Measurements from ENCODE around the gene MAP3K20.

The MAP3K20 gene

DNA sequence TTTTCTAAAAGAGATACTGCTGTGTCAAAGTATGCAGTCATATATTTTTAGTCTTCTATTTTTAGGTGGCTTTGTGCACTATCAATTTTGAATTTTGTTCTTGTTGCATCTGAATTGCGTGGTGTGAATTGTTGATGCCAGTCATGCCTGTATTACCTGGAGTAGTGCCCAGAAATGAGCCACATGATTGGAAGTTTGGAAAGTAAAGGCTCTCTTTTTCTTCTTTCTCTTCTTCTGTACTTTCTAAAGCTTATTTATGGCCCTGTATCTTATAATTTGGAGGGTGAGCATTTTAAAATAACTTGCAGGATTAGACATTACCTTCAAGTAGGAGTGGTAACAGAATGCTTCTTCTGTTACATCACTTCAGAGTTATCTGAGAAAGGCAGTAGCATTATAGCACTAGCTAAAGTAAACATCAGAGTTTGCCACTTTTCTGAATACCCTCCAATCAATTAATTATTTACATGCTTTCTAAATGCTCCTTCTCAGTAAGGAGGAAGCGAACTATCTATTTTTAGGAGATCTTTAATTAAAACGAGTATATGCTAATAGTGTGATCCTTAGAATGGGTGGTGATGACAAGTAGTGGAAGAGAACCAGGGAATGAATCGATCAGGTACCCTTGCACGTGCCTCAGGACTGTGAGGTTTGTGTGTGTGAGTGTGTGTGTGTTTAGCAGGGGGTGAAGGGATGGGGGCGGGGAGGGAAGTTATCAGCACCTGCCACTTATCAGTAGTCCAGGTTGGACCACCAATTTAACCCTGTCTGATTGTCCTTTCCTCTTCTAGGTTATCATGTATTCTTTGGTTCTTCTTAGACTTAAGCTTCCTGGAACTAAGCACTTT lies 112.5 kb downstream of the MAP3K20 start:
- H3K9me3 ChIP-seq (ENCODE audit: insufficient read depth, low read length): no peaks in the 10 kb centered on the region
- H3K9ac ChIP-seq (ENCODE audit: low read length): no peak overlapping the region
- H3K4me3 ChIP-seq (ENCODE audit: low read length): no peak overlapping the region
- TF ChIP-seq EZH2phosphoT487 (IDR thresholded peaks at IDR 0.05; ENCODE audit: low read depth): no peak
- TF ChIP-seq, protein P1, sequence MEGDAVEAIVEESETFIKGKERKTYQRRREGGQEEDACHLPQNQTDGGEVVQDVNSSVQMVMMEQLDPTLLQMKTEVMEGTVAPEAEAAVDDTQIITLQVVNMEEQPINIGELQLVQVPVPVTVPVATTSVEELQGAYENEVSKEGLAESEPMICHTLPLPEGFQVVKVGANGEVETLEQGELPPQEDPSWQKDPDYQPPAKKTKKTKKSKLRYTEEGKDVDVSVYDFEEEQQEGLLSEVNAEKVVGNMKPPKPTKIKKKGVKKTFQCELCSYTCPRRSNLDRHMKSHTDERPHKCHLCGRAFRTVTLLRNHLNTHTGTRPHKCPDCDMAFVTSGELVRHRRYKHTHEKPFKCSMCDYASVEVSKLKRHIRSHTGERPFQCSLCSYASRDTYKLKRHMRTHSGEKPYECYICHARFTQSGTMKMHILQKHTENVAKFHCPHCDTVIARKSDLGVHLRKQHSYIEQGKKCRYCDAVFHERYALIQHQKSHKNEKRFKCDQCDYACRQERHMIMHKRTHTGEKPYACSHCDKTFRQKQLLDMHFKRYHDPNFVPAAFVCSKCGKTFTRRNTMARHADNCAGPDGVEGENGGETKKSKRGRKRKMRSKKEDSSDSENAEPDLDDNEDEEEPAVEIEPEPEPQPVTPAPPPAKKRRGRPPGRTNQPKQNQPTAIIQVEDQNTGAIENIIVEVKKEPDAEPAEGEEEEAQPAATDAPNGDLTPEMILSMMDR (IDR thresholded peaks at IDR 0.05; ENCODE audit: low read depth, low read length): no peak
- no peaks in the 10 kb centered on the region for H3K79me2 ChIP-seq (ENCODE audit: low read length)
- no peaks in the 10 kb centered on the region for H3K4me1 ChIP-seq (ENCODE audit: low read length)
- H3K27me3 ChIP-seq (ENCODE audit: low read depth, low read length): no peaks in the 10 kb centered on the region
- H2AFZ ChIP-seq (ENCODE audit: low read depth, low read length): no peak overlapping the region
- H3K4me2 ChIP-seq (ENCODE audit: low read length): no peak overlapping the region
- H4K20me1 ChIP-seq (ENCODE audit: insufficient read depth, low read length): no peaks in the 10 kb centered on the region
- H3K27ac ChIP-seq (ENCODE audit: low read length): no peak overlapping the region
- peaks cover 5% of the 10 kb centered on the region for H3K36me3 ChIP-seq (replicated peaks; ENCODE audit: low read depth, low read length)

DNA sequence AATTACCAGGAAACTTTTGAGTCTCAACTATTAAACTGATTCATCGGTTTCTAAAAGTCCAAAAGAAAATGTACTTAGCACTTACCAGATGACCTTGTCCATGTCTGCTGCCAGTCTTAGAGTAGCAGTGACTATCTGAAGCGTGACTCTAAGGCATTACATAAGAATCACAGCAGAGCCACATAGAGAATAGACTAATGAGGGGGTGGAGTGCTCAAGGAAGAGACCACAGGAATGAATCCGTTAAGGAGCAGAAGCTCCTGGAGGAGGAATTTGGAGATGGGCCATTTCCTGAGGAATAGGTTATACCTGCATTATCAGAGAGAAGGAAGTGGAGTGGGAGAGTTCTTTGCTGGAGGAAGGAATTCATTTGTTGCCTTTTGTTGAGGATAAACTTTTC lies 116.0 kb downstream of the MAP3K20 start:
- Histone ChIP-seq H3K27ac (ENCODE audit: low read length) (no peak overlapping the region), H3K4me1 (ENCODE audit: low read length) (no peaks in the 10 kb centered on the region), H3K27me3 (ENCODE audit: low read depth, low read length) (no peaks in the 10 kb centered on the region)

DNA sequence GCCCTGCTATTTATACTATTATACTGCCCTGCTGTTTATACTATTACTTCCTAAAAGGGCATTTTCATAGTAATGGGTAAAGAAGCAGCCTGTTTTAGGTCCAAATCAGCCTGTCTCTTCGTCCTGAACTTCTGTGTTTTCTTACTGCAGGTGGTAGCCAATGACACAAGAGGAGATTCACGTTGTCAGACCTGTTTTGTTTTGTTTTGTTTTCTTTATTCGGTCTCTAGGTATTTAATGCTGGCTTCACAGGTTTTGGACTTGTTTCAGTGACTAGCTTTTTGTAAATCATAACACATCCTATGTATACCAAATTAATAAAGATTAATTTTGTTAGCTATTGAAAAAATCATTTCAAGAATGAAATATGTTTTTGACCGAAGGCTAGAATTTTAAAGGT lies 116.4 kb downstream of the MAP3K20 start:
- H4K20me1 ChIP-seq (ENCODE audit: insufficient read depth, low read length): no peaks in the 10 kb centered on the region
- H3K4me1 ChIP-seq (ENCODE audit: low read length): no peaks in the 10 kb centered on the region
- no peak overlapping the region for H2AFZ ChIP-seq (ENCODE audit: low read depth, low read length)
- TF ChIP-seq, protein P1 (IDR thresholded peaks at IDR 0.05; ENCODE audit: low read depth, low read length): no peak
- TF ChIP-seq EZH2phosphoT487 (IDR thresholded peaks at IDR 0.05; ENCODE audit: low read depth): no peak
- H3K36me3 ChIP-seq (replicated peaks; ENCODE audit: low read depth, low read length): peaks cover 5% of the 10 kb centered on the region
- H3K27me3 ChIP-seq (ENCODE audit: low read depth, low read length): no peaks in the 10 kb centered on the region
- no peak overlapping the region for H3K4me3 ChIP-seq (ENCODE audit: low read length)
- no peak overlapping the region for H3K4me2 ChIP-seq (ENCODE audit: low read length)
- H3K79me2 ChIP-seq (ENCODE audit: low read length): no peaks in the 10 kb centered on the region
- H3K27ac ChIP-seq (ENCODE audit: low read length): no peak overlapping the region
- no peaks in the 10 kb centered on the region for H3K9me3 ChIP-seq (ENCODE audit: insufficient read depth, low read length)
- no peak overlapping the region for H3K9ac ChIP-seq (ENCODE audit: low read length)

More for the DNA sequence above, 116.0 kb downstream of the MAP3K20 start:
- Histone ChIP-seq H2AFZ (ENCODE audit: low read depth, low read length) (no peak overlapping the region), H3K36me3 (replicated peaks; ENCODE audit: low read depth, low read length) (peaks cover 5% of the 10 kb centered on the region), H3K4me2 (ENCODE audit: low read length) (no peak overlapping the region), H3K4me3 (ENCODE audit: low read length) (no peak overlapping the region), H3K79me2 (ENCODE audit: low read length) (no peaks in the 10 kb centered on the region), H4K20me1 (ENCODE audit: insufficient read depth, low read length) (no peaks in the 10 kb centered on the region), H3K9me3 (ENCODE audit: insufficient read depth, low read length) (no peaks in the 10 kb centered on the region), H3K9ac (ENCODE audit: low read length) (no peak overlapping the region)
- TF ChIP-seq, protein P1 (IDR thresholded peaks at IDR 0.05; ENCODE audit: low read depth, low read length): no peak

DNA sequence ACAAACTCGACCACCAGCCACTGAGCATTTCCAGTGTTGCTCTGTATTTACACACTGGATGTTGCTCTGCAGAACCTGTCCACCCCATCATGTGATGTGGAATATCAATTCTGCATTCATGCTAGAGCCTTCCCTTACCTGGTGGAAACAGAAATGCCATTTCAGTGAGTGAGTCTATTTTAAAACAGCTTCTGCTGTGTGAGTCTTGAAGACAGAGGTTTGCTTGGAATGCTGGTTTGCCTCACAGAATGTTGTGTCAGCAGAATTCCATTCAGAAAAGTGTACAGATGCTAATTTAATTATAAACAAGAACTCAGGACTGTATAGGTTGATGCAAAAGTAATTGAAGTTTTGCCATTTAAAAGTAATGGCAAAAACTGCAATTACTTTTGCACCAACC lies 118.3 kb downstream of the MAP3K20 start:
- Histone ChIP-seq H3K9ac (ENCODE audit: low read length) (no peak overlapping the region), H3K4me2 (ENCODE audit: low read length) (no peak overlapping the region), H3K27me3 (ENCODE audit: low read depth, low read length) (no peaks in the 10 kb centered on the region), H3K27ac (ENCODE audit: low read length) (no peak overlapping the region), H3K36me3 (replicated peaks; ENCODE audit: low read depth, low read length) (peaks cover 13% of the 10 kb centered on the region), H3K4me1 (ENCODE audit: low read length) (no peaks in the 10 kb centered on the region), H4K20me1 (ENCODE audit: insufficient read depth, low read length) (no peaks in the 10 kb centered on the region), H3K79me2 (ENCODE audit: low read length) (no peaks in the 10 kb centered on the region), H2AFZ (ENCODE audit: low read depth, low read length) (no peak overlapping the region), H3K9me3 (ENCODE audit: insufficient read depth, low read length) (no peaks in the 10 kb centered on the region), H3K4me3 (ENCODE audit: low read length) (no peak overlapping the region)
- TF ChIP-seq EZH2phosphoT487 (IDR thresholded peaks at IDR 0.05; ENCODE audit: low read depth): no peak
- TF ChIP-seq, protein P1 (IDR thresholded peaks at IDR 0.05; ENCODE audit: low read depth, low read length): no peak
